Activated CD8-positive, alpha-beta memory T cell treated with anti-CD3 and anti-CD28 coated beads, Interleukin-2, amount 10 ng/mL, durations not matched to agents 7 days and 5 days (primary cell): ENCODE data around the gene BABAM1. TPM values are rescaled to one million over a fixed set of nuclear protein-coding genes. Genes with fewer than 3 reads are reported as not detected.
"Not testable (repeated sequence)": the region's sequence is repeated elsewhere in the genome, so short reads cannot be mapped to it uniquely, and the experiment has no call there.

Experiments used
- ATAC-seq: fragments of 150-1000 bp; cut with Tn5 transposase; one replicate; pipeline ENCODE4 v1.10.0; 2021; ENCODE audit warnings: moderate library complexity
- CTCF ChIA-PET: fragments of 350-600 bp; sonication (Branson Sonifier 250); formaldehyde crosslinking; loops from one replicate; lab custom pipeline; 2021; ENCODE audit warnings: antibody characterized with exemption; lab: Charles Lee
- DNase-seq: peaks from one replicate; pipeline ENCODE4 v3.0.0-alpha.2; 2020
- H3K27ac Mint-ChIP-seq: one replicate; pipeline ENCODE4 v1.8.0; 2021; ENCODE audit warnings: mild to moderate bottlenecking, mixed read lengths
- H3K27me3 Mint-ChIP-seq: one replicate; pipeline ENCODE4 v1.8.0; 2021; ENCODE audit warnings: mixed read lengths
- H3K36me3 Mint-ChIP-seq: one replicate; pipeline ENCODE4 v1.8.0; 2021; ENCODE audit warnings: mild to moderate bottlenecking, mixed read lengths
- H3K4me1 Mint-ChIP-seq: one replicate; pipeline ENCODE4 v1.8.0; 2021; ENCODE audit warnings: mixed read lengths
- H3K4me3 Mint-ChIP-seq: one replicate; pipeline ENCODE4 v1.8.0; 2021; ENCODE audit warnings: mild to moderate bottlenecking, moderate library complexity, mixed read lengths
- H3K9me3 Mint-ChIP-seq: one replicate; pipeline ENCODE4 v1.8.0; 2022; ENCODE audit warnings: low read depth, mixed read lengths
- total RNA-seq, 2 experiments: library from RNA; stranded (reverse); gene quantifications; one replicate each; pipeline ENCODE4 v1.2.3, GENCODE V29; 2021

BABAM1 gene
- total RNA-seq, 2 experiments from 2014 or later = 113 to 117 TPM

GRCh38 chr19:17289489-17289888, 22.2 kb downstream of the BABAM1 start:
- no peaks in the 10 kb centered on the region for H3K9me3 Mint-ChIP-seq
- CTCF ChIA-PET = interaction anchor here (0.7 kb wide), 2 partner anchors 44 to 68 kb away, joined by 3 read pairs; no protein-coding TSS in a partner anchor
- no peak for ATAC-seq
- no peak overlapping the region for H3K4me3 Mint-ChIP-seq
- peaks cover 3% of the 10 kb centered on the region for H3K27me3 Mint-ChIP-seq
- H3K27ac Mint-ChIP-seq = no peak overlapping the region
- peaks cover 5% of the 10 kb centered on the region for H3K36me3 Mint-ChIP-seq
- peak; percentile 63 for DNase-seq
- peaks cover 11% of the 10 kb centered on the region for H3K4me1 Mint-ChIP-seq

GRCh38 chr19:17292301-17293074, 25.2 kb downstream of the BABAM1 start:
- peak overlapping the region; percentile 82 for H3K27ac Mint-ChIP-seq
- CTCF ChIA-PET = interaction anchor here (0.6 to 6.6 kb wide), 24 partner anchors 10 to 298 kb away, joined by 3 to 92 read pairs (median 5); partner anchors contain the start of genes ABHD8, BST2, DDA1 and MRPL34
- peak; percentile 88 for DNase-seq
- ATAC-seq = peak; percentile 95
- peaks cover 3% of the 10 kb centered on the region for H3K27me3 Mint-ChIP-seq
- H3K36me3 Mint-ChIP-seq = peaks cover 3% of the 10 kb centered on the region
- peak overlapping the region; percentile 81 for H3K4me3 Mint-ChIP-seq
- H3K4me1 Mint-ChIP-seq = peaks cover 14% of the 10 kb centered on the region
- no peaks in the 10 kb centered on the region for H3K9me3 Mint-ChIP-seq

- Mint-ChIP-seq H3K27ac (no peak overlapping the region), H3K27me3 (peaks cover 3% of the 10 kb centered on the region), H3K9me3 (no peaks in the 10 kb centered on the region), H3K36me3 (peaks cover 8% of the 10 kb centered on the region), H3K4me1 (peaks cover 14% of the 10 kb centered on the region), H3K4me3 (no peak overlapping the region)
- ATAC-seq = no peak
- CTCF ChIA-PET = interaction anchor here (0.7 to 6.6 kb wide), 16 partner anchors 8 to 281 kb away, joined by 3 to 92 read pairs (median 5); partner anchors contain the start of genes BST2, DDA1, MRPL34 and USHBP1
- DNase-seq = no peak
These were observed 26.4 kb downstream of the BABAM1 start for GRCh38 chr19:17293605-17294004.

GRCh38 chr19:17294051-17294891, 27.0 kb downstream of the BABAM1 start:
- Mint-ChIP-seq H3K4me3 (no peak overlapping the region), H3K27ac (no peak overlapping the region), H3K4me1 (peaks cover 14% of the 10 kb centered on the region), H3K9me3 (no peaks in the 10 kb centered on the region), H3K36me3 (peaks cover 11% of the 10 kb centered on the region), H3K27me3 (peaks cover 3% of the 10 kb centered on the region)
- DNase-seq (peak; percentile 61), ATAC-seq (no peak)
- CTCF ChIA-PET = interaction anchor here (1.1 to 6.6 kb wide), 4 partner anchors 10 to 93 kb away, joined by 3 to 92 read pairs (median 14); partner anchors contain the start of gene MRPL34

- H3K36me3 Mint-ChIP-seq = peaks cover 11% of the 10 kb centered on the region
- H3K4me1 Mint-ChIP-seq = peaks cover 14% of the 10 kb centered on the region
- H3K27ac Mint-ChIP-seq, DNase-seq, ATAC-seq, H3K27me3 Mint-ChIP-seq, H3K4me3 Mint-ChIP-seq, H3K9me3 Mint-ChIP-seq: not testable (repeated sequence)
- CTCF ChIA-PET = interaction anchor here (2.2 to 6.6 kb wide), 2 partner anchors 10 to 92 kb away, joined by 7 to 92 read pairs; partner anchors contain the start of gene MRPL34
These were observed 28.3 kb downstream of the BABAM1 start for GRCh38 chr19:17295551-17295950.

GRCh38 chr19:17296273-17296672, 29.0 kb downstream of the BABAM1 start:
- Mint-ChIP-seq H3K36me3 (peaks cover 11% of the 10 kb centered on the region), H3K4me1 (peaks cover 11% of the 10 kb centered on the region), H3K4me3 (no peak overlapping the region), H3K27ac (no peak overlapping the region), H3K9me3 (no peaks in the 10 kb centered on the region), H3K27me3 (no peaks in the 10 kb centered on the region)
- no peak for ATAC-seq
- DNase-seq = no peak
- CTCF ChIA-PET = interaction anchor here (2.2 to 6.6 kb wide), 2 partner anchors 9 to 91 kb away, joined by 7 to 92 read pairs; partner anchors contain the start of gene MRPL34

- ATAC-seq (no peak), DNase-seq (no peak)
- H3K9me3 Mint-ChIP-seq = no peaks in the 10 kb centered on the region
- CTCF ChIA-PET = interaction anchor here (1.4 to 2.2 kb wide), 2 partner anchors 8 to 89 kb away, joined by 5 to 7 read pairs; partner anchors contain the start of gene MRPL34
- no peak overlapping the region for H3K27ac Mint-ChIP-seq
- peaks cover 11% of the 10 kb centered on the region for H3K36me3 Mint-ChIP-seq
- H3K4me1 Mint-ChIP-seq = peaks cover 9% of the 10 kb centered on the region
- no peaks in the 10 kb centered on the region for H3K27me3 Mint-ChIP-seq
- no peak overlapping the region for H3K4me3 Mint-ChIP-seq
These were observed 29.7 kb downstream of the BABAM1 start for GRCh38 chr19:17296976-17297375.

GRCh38 chr19:17300992-17301619, 33.9 kb downstream of the BABAM1 start:
- H3K27ac Mint-ChIP-seq = no peak overlapping the region

GRCh38 chr19:17302391-17303166, 35.3 kb downstream of the BABAM1 start:
- DNase-seq = peak; percentile 45
- CTCF ChIA-PET = interaction anchor here (0.9 to 1.6 kb wide), 6 partner anchors 10 to 84 kb away, joined by 3 to 9 read pairs (median 5); no protein-coding TSS in a partner anchor
- Mint-ChIP-seq H3K27ac (peak overlapping the region; percentile 5), H3K4me1 (peaks cover 37% of the 10 kb centered on the region), H3K4me3 (peak overlapping the region; percentile 56), H3K36me3 (peaks cover 9% of the 10 kb centered on the region), H3K9me3 (no peaks in the 10 kb centered on the region), H3K27me3 (no peaks in the 10 kb centered on the region)
- ATAC-seq = no peak

More at GRCh38 chr19:17300992-17301619, 33.9 kb downstream of the BABAM1 start:
- DNase-seq (no peak), ATAC-seq (no peak)
- no peak overlapping the region for H3K4me3 Mint-ChIP-seq
- H3K9me3 Mint-ChIP-seq = no peaks in the 10 kb centered on the region
- peaks cover 11% of the 10 kb centered on the region for H3K36me3 Mint-ChIP-seq
- no peaks in the 10 kb centered on the region for H3K27me3 Mint-ChIP-seq
- CTCF ChIA-PET = interaction anchor here (1.0 kb wide), 1 partner anchor 31 kb away, joined by 4 read pairs; no protein-coding TSS in a partner anchor
- H3K4me1 Mint-ChIP-seq = peaks cover 25% of the 10 kb centered on the region

GRCh38 chr19:17303167-17303939, 36.1 kb downstream of the BABAM1 start, which contains the start of gene ABHD8:
Gene ABHD8 (minus strand): TSS chr19:17303425. CDS start chr19:17301616, 1,809 bp downstream.
- Mint-ChIP-seq H3K9me3 (no peaks in the 10 kb centered on the region), H3K27ac (peak within 1 kb of the TSS; percentile 32)
- CTCF ChIA-PET = interaction anchor here (0.6 to 1.6 kb wide), 6 partner anchors 9 to 82 kb away, joined by 4 to 9 read pairs (median 5); no protein-coding TSS in a partner anchor

GRCh38 chr19:17303940-17304267, 36.7 kb downstream of the BABAM1 start:
- Mint-ChIP-seq H3K27ac (no peak overlapping the region), H3K4me3 (peak overlapping the region; percentile 56), H3K9me3 (no peaks in the 10 kb centered on the region), H3K27me3 (no peaks in the 10 kb centered on the region), H3K36me3 (peaks cover 1% of the 10 kb centered on the region), H3K4me1 (peaks cover 42% of the 10 kb centered on the region)
- ATAC-seq (no peak), DNase-seq (no peak)
- CTCF ChIA-PET = interaction anchor here (0.6 to 1.6 kb wide), 5 partner anchors 10 to 82 kb away, joined by 4 to 9 read pairs (median 5); no protein-coding TSS in a partner anchor

More at GRCh38 chr19:17303167-17303939, 36.1 kb downstream of the BABAM1 start, which contains the start of gene ABHD8:
- peaks cover 5% of the 10 kb centered on the region for H3K36me3 Mint-ChIP-seq
- DNase-seq = peak; percentile 97
- no peaks in the 10 kb centered on the region for H3K27me3 Mint-ChIP-seq
- H3K4me1 Mint-ChIP-seq = peaks cover 41% of the 10 kb centered on the region
- H3K4me3 Mint-ChIP-seq = peak within 1 kb of the TSS; percentile 56
- peak; percentile 79 for ATAC-seq
